Breast epithelium (tissue), 3 donors: ENCODE data around the gene MTNR1B.

Experiments
- POLR2A ChIP-seq: fragments of 450-650 bp; IDR thresholded peaks from one replicate; pipeline ENCODE4 v1.6.1; 2016; ENCODE audit warnings: antibody characterized with exemption, mild to moderate bottlenecking, moderate library complexity
- POLR2AphosphoS5 ChIP-seq, 3 donors: sonication (generic); formaldehyde crosslinking; IDR thresholded peaks; one replicate each; pipeline ENCODE4 v1.6.1; 2017; ENCODE audit warnings: antibody characterized with exemption in 3 of 3
- TF ChIP-seq, protein P1 (sequence below), 3 donors: fragments of 450-650 bp; IDR thresholded peaks; one replicate each; pipeline ENCODE4 v1.5.1; 2016 to 2017; ENCODE audit warnings: antibody characterized with exemption in 3 of 3, mild to moderate bottlenecking in 3 of 3, moderate library complexity in 3 of 3

DNA sequence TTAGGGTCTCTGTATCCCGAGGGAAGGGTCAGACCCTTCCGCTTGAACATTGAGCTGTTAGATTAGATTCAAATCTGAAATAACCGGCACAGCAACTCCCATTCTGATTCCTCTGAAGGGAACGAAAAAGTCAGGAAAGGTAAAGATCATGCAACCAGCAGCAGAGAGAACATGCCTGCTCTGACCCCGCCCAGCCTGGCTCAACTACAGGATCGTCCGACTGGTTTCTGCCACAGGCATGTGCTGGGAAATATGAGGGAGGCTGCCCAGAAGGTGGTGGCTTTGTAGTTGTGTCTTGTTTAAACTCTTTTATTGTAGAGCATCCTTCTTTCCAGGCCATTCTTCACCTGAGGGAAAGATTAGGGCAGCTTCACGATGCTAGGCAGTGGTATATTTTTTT is 5.0 kb upstream of the MTNR1B start:
- TF ChIP-seq, protein P1, sequence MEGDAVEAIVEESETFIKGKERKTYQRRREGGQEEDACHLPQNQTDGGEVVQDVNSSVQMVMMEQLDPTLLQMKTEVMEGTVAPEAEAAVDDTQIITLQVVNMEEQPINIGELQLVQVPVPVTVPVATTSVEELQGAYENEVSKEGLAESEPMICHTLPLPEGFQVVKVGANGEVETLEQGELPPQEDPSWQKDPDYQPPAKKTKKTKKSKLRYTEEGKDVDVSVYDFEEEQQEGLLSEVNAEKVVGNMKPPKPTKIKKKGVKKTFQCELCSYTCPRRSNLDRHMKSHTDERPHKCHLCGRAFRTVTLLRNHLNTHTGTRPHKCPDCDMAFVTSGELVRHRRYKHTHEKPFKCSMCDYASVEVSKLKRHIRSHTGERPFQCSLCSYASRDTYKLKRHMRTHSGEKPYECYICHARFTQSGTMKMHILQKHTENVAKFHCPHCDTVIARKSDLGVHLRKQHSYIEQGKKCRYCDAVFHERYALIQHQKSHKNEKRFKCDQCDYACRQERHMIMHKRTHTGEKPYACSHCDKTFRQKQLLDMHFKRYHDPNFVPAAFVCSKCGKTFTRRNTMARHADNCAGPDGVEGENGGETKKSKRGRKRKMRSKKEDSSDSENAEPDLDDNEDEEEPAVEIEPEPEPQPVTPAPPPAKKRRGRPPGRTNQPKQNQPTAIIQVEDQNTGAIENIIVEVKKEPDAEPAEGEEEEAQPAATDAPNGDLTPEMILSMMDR (IDR thresholded peaks at IDR 0.05), result no peak
- TF ChIP-seq POLR2A (no peak), POLR2AphosphoS5 (IDR thresholded peaks at IDR 0.05) (no peak)
